ENCODE results near the gene TRAK1.
"Not testable (repeated sequence)": the region's sequence is repeated elsewhere in the genome, so short reads cannot be mapped to it uniquely, and the experiment has no call there.

TRAK1 gene, protein sequence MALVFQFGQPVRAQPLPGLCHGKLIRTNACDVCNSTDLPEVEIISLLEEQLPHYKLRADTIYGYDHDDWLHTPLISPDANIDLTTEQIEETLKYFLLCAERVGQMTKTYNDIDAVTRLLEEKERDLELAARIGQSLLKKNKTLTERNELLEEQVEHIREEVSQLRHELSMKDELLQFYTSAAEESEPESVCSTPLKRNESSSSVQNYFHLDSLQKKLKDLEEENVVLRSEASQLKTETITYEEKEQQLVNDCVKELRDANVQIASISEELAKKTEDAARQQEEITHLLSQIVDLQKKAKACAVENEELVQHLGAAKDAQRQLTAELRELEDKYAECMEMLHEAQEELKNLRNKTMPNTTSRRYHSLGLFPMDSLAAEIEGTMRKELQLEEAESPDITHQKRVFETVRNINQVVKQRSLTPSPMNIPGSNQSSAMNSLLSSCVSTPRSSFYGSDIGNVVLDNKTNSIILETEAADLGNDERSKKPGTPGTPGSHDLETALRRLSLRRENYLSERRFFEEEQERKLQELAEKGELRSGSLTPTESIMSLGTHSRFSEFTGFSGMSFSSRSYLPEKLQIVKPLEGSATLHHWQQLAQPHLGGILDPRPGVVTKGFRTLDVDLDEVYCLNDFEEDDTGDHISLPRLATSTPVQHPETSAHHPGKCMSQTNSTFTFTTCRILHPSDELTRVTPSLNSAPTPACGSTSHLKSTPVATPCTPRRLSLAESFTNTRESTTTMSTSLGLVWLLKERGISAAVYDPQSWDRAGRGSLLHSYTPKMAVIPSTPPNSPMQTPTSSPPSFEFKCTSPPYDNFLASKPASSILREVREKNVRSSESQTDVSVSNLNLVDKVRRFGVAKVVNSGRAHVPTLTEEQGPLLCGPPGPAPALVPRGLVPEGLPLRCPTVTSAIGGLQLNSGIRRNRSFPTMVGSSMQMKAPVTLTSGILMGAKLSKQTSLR

DNA sequence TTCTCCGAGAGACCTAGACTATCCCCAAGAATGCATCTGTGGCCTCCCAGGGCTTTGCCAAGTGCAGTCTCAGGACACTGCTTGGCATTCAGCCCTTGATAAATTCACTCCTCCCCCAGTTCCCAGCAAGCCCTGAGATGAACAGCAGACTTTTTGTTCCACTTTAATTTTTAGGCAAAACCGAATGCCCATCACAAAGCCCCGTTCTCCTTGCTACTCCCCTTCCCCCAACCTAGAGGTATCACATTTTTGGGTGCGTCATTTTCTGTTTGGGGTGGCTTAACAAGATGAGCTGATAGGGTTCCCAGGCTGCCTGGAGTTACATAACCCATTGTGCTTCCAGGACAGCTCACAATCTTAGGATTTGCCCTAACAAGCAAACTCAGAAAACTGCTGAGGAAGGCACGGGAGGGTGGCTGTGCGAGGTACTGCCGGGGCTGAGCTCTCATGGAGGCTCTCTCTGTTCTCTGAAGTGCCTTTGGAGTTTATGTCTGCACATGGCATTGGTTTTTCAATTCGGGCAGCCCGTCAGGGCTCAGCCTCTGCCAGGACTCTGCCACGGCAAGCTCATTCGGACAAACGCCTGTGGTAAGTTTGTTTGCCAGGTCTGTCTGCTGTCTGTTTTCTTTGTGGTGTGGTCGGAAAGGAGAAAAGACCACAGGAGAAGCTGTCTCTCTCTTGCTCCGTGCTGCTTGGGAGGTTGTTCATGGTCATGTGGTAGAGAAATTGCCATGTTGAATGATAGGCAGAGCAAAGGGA is at the start of gene TRAK1:
Gene TRAK1, plus strand, starts transcription at position 385 of the 759 bp plus-strand sequence. Its CDS starts 113 bp downstream, at position 498.
- DNase-seq = peak in 12 of 14 donors; percentile 45 to 85 (median 74)

DNA sequence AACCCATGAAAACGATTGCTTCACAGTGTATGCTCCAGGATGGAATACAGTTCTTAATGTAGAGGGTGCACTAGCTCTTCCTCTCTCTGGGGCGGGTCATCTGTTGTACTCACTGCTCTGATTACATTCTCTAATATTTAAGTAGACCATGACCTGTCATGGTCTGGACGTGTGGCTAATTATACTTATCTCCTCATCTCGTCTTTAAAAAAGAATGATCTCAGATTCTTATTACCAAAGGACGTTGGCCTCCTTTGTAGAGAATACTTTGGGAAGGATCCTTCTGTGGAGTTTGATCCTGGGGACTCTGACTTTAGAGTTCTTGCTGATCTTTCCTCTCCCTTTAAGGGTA is 48.4 kb upstream of the TRAK1 start:
- no peak for DNase-seq

DNA sequence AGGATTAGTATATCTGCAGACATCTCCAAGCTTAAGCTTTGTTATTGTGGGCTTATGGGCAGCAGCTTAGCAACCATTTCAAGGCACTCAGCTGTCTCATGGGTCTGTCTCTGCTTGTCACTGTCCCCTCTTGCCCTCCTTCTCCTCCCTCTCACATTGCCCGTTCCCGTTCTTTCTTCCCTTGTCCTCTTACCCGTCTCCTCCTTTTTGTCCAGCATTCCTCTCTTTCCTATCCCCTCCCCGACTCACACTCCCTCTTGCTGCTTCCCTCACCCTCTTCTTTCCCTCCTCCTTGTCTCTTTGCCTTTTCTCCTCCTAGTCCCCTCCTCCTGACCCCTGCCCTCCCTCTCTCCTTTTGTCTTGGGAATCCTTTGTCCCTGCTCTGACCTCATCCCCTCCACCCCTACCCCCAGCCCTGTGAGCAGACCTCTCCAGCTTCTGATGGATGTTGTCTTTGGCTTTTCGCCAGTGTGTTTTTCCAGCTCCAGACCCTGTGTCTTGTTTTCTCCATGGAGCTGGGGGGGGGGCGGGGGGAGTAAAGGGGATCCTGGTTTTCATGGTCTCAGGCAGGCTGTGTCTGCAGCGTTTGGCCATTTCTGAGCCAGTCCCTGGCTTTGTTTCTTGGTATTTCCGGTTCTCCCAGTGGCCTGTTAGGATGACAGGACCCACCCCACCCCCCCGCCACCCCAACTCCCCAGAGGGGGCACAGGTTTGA is 47.9 kb upstream of the TRAK1 start:
- DNase-seq = no peak

DNA sequence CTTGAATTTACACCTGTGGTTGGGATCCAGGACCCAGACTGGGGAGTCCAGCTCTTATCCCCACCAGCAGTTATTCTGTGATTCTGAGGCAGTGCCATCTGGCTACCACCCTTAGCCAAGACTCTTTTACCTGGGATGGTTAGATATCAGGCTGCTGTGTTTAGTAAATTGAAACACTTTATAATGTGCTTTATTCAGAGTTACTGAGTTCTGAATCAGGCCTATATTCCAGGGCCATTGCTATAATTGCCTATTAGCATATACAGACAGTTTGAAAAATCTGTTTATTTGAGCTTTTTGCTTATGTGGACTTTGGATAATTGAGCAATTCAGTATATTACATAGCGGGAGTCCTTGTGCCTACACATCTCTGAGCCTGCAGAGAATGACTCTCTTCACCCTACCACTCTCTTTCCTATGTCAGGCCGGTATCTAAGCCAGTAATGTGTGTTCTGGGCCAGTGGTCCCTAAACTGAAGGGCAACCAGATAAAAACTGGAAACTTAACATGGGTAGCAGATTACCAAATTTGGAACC is 45.4 kb upstream of the TRAK1 start:
- DNase-seq = peak in 1 of 14 donors; percentile 63

DNA sequence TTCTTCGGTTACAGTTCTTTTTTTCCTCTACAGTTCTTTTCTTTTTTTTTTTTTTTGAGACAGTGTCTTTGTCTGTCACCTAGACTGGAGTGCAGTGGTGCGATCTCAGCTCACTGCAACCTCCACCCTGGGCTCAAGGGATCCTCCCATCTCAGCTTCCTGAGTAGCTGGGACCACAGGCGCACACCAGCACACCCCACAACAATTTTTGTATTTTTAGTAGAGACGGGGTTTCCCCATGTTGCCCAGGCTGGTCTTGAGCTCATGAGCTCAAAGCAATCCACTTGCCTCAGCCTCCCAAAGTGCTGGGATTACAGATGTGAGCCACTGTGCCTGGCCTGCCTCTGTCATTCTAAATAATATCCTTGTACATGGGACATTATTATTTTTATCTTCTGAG is 42.6 kb upstream of the TRAK1 start:
- not testable (repeated sequence) for DNase-seq

DNA sequence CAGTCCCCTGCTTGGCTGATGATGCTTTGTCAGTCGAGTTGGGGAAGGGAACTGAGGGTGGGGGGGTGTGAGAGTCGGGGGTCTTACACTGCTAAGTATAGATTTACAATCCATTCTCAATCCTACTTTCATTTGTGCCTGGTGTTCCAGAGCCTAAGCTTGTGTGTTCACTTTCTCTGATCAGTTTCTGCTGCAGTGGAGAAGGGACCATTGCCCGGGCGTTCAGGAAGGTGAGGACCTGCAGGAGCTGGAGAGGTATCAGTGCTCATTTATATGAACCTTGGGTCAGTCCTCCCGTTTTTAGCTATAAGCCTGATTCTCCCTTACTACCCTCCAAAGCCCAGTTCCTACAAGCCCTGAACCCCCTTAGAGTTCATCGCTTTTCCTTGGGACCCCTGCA is 41.0 kb upstream of the TRAK1 start:
- no peak for DNase-seq

DNA sequence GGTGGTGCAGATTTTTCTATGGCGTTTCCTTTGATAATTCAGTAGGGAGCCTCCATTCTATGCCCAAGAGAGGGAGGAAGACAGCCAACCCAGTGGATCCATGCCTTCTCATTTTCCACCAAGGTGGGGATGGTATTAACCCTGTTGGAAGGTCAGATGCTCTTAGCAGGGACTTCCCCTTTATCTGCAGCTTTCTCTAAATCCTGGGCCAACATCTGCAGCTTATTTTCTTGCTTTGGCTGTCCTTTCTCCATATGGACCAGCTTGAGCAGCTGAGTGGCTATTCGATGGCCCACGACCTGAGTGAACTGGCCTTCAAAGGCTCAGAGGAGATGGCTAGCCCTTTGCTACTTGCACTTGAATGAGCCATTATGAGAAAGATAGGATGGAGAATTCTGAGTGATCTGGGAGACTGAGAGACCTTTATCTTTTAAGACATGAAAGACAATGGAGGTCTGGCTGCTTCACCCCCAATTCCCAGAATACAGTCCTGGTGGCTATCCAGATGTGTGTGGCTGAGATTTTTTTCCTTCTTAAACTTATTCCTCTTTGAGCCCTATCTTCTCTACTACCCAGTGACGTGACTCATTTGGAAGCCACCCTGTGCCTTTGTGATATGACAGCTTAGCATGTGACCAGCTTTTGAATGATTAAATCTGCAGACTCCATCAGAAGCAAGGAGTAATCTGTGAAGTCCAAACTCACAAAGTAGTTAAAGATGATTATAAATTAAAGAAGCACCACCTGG is 39.6 kb upstream of the TRAK1 start:
- DNase-seq = no peak

DNA sequence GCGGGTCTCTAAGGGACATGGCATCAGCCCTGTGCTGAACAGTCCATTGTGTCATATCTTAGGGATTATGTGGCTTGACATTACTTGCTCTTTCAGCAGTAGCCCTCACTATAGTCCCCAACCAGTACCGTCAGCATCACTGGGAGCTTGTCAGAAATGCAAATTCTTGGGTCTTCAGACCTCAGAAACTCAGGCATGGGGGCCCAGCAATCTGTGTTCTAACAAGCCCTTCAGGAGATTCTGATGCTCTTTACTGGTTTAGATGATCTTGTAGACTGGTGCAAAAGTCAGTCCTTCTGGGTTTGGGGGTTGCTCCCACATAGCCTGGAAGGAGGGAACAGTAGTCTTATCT is 39.0 kb upstream of the TRAK1 start:
- no peak for DNase-seq

DNA sequence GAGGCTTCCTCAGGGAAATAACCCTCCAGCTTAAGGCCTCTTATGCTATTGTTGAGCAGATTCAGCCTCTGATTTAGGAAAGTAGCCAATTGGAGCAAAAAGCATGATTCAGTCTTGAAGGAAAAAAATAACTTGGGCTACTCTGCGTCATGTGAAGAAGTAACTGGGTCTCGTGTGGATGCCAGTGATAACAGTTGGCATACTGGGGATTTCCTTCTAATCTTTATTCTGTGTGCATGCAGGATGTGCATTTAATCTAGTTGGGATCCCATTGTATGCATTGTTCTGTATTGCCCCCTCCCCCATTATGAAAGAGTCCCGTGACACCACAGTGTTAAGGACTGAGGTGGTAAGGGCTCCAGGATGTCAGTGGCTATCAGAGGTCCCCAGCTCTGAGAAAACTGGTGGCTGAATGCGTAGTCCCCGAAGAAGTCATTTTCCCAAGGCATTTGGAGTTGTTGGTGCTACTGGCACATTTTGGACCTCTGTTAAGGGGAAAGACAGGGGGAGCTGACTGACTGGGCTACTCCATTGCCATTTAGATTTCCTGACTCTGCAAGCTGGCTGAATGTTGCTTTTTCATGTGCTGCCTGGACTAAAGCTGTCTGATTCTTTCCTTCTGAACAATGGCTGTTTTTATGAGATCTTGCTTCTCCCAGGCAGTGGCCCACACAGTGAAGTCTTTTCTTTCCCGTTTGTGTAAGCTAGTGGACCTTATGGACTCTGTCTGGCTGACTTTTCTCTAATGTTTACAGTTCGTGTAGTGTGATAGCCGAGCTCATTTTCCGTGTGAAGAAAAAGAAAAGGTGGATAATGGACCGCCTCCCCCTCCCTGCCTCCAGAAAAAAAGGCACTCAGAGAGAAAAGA is 38.4 kb upstream of the TRAK1 start:
- peak in 12 of 14 donors; percentile 30 to 81 (median 61) for DNase-seq

DNA sequence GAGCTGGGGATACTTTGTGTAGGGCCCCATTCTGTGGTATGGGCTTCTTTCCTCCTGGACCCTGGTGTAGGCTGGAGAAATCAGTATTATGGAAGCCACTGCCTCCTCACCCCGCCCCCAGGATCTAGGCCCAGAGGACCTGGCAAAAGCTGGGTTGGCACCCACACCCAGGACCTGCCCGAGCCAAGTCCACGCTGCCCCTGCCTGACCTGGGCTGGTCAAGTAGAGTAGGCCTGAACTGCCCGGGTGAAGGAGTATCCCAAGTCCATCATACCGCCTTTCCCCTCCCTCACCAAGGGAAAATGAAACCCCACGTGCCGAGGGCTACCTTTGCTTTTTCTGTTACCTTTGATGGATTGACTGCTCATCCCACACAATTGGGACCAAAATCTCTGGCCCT is 37.7 kb upstream of the TRAK1 start:
- DNase-seq = peak in 4 of 14 donors; percentile 30 to 66 (median 48)

DNA sequence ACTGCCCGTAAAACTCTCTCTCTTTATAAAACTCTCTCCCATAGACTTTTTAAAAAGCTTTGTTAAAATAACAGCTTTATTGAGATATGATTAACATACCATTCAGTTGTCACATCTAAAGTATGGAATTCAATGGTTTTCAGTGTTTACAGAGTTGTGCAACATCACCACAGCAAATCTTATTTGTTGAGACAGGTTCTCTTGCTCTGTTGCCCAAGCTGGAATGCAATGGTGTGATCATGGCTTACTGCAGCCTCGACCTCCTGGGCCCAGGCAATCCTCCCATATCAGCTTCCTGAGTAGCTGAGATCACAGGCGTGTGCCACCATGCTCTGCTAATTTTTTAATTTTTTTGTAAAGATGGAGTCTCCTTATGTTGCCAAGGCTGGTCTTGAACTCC is 35.9 kb upstream of the TRAK1 start:
- no peak for DNase-seq

DNA sequence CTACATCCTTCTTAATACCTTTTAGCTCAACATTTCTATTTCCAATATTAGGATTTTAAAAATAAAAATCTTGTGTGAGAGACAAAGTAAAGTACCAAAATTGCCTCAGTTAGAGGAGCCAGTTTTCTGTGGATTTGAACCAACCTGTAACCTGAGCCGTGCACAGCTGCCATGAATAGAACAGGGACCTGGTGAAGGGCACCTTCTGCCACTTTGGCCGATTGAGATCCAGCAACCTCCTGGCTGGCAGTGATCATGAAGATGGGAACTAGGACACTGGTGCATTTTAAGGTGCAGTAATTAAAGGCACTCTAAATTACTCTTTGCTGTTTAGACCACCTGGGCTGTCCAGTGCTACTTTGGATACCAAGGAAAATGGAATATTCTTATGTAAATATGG is 34.3 kb upstream of the TRAK1 start:
- DNase-seq = peak in 1 of 14 donors; percentile 81

DNA sequence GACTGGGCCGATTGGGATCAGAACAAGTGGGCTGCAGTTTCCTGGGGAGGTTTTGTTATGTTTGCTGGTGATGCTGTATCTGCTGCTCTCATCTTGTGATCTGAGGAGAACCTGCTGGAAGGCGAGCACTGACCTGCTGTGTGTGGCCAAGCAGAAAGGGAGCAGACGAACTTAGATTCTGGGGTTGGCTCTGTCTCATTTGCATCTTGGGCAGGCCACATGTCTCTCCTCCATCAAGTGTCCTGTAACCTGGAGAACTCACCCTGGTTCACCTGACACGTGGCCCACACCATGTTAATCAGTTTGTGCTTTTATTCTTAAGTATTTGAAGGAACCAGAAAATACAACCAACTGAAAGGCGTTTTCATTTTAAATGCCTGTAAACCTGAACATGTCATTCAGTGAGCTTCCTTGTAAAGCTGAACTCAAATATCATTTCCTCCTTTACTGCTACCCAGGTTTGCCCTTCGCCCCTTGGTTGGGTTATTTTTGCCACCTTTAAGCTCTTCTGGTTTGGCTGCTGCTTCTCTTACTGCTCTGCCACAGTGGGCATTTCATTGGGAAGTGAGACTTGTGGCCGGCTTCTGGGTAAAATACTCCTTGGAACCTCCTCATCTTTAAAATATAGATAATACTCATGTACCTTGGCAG is 33.5 kb upstream of the TRAK1 start:
- peak in 1 of 14 donors; percentile 83 for DNase-seq

DNA sequence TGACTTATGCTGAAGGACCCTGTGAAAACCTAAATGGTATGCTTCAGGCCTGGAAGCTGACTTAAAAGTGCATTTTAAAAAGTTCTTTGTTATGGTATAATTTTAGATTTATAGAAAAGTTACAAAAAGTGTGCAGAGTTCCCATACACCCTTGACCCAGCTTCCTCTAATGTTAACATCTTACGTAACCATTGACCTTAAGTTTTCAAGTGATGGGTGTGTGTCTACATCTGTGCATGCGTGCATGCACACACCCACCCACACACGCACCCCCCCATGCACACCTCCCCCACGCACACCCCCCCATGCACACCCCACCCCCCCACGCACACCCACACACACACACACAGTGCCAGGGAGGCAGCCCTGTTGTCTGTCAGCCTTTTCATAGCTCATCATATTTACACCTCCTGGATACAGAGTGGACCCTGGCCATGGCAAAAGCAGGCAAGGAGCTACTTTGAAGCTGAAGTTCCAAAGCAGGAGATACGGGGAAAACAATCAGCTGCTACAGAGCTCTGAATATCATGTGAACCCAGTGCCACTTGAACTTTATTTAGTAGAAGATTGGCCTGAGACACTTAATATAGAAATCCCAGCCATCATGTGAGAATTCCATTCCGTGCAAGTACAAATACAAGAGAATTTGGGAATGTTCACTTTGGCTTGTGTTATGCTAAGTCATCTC is 30.0 kb upstream of the TRAK1 start:
- DNase-seq = no peak

DNA sequence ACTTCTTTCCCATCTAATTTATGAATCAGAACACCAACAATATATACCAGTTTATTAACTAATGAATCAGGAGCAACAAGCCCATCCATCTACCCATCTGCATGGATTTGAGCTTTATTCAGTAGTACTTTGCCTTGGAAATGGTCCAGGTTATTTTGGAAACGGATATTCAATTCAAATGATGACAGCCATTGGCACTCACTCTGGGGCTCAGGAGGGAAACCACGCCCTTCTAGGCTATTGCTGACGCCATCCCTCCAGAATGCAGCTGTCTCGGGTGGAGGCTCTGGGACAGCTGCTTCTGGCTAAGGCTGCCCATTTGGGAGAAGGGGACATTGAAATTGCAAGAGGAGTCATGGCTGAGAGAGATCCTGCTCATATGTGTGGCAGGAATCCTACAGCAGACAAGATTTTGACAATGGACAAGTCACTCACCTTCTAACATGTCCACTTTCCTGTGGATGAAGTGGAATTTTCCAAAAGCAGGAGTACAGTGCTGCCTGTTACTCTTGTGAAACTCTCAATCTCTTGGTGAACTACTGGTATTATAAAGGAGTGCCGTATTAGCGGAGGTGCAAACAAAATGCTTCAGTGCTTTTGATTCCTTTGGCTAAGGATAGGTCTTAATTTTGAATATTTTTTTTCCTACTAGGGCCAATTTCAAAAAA is 29.3 kb upstream of the TRAK1 start:
- DNase-seq = peak in 1 of 14 donors; percentile 68

DNA sequence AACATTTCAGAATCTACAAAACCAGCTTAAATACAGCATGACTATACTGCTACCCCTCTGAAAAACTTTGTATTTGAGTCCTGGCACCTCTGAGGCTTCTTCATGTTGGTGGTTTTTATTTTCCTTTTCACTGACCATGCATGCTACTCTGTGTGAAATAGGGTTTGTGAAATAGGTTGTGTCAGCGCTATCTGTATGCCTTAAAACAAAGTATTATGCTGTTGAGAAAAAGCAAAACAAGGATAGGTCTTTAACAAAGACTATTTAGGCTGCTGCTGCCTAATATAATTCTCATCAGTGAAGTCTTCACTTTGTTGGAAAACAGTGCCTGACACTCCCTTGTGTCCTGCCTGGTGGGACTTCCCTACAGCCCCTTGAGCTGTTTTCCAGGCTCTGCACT is 28.7 kb upstream of the TRAK1 start:
- no peak for DNase-seq

DNA sequence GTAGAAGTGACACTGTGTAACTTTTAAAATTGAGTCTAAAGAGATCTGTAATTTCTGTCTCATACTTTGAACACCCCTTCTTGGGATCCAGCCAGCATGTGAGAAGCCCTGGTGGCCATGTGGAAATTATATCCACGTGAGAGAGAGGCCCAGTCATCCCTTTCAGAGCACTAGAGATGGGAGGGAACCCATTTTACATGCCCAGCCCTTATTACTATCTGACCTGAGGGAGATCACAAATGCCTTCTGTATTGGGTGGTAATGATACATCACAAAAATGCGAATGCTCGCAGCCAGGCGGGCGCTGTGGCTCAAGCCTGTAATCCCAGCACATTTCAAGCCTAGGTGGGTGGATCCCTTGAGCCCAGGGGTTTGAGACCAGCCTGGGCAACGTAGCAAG is 27.3 kb upstream of the TRAK1 start:
- DNase-seq = no peak

DNA sequence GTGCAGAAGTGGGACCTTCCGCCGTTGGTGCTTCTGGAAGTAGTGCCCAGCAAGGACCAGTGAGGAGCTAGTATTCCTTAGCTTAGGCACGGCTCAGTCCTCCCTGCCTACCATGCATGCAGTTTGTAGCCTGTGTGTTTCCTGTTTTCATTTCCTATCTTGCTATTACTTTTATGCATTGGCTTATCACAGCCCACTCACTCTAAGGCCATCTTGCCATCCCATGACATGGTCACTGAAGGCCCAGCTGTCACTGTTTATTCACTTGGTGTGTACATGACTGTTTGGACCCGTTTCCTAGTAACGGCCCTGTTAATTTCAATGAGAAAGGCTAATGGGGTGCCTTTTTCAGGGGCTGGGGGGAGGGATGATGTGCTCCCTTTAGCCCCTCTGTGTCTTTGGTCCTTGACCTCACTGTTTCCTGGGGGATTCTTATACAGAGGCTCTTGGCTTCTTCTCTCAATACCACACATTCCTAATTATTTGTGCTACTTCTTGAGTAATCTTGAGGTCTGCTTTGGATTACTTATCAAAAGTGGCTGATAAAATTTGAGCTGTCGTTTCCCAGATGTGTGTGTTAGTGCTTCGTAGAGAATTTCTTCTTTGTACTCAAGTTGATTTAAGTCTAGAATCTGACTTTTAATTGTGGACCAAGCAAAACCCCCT is 24.5 kb upstream of the TRAK1 start:
- DNase-seq = peak in 1 of 14 donors; percentile 32

All from C1 segment of cervical spinal cord (tissue), 14 donors.